Astrocyte (in vitro differentiated cells and primary cell): ENCODE measurements around the gene SLC6A1.

Experiments used
- EZH2 ChIP-seq: IDR thresholded peaks from 2 replicates; pipeline ENCODE4 v1.6.1; 2012; ENCODE audit warnings: mild to moderate bottlenecking, low read length, inconsistent platforms; ENCODE audit not compliant: insufficient read depth
- TF ChIP-seq, protein P1 (sequence below): IDR thresholded peaks from 2 replicates; pipeline ENCODE4 v1.5.1; 2011; ENCODE audit warnings: low read depth, mild to moderate bottlenecking, inconsistent platforms, low read length, moderate library complexity; ENCODE audit not compliant: insufficient read depth

GRCh38 chr3:11088831-11089230, 96.3 kb downstream of the SLC6A1 start:
- TF ChIP-seq, protein P1, sequence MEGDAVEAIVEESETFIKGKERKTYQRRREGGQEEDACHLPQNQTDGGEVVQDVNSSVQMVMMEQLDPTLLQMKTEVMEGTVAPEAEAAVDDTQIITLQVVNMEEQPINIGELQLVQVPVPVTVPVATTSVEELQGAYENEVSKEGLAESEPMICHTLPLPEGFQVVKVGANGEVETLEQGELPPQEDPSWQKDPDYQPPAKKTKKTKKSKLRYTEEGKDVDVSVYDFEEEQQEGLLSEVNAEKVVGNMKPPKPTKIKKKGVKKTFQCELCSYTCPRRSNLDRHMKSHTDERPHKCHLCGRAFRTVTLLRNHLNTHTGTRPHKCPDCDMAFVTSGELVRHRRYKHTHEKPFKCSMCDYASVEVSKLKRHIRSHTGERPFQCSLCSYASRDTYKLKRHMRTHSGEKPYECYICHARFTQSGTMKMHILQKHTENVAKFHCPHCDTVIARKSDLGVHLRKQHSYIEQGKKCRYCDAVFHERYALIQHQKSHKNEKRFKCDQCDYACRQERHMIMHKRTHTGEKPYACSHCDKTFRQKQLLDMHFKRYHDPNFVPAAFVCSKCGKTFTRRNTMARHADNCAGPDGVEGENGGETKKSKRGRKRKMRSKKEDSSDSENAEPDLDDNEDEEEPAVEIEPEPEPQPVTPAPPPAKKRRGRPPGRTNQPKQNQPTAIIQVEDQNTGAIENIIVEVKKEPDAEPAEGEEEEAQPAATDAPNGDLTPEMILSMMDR, result no peak
- no peak for TF ChIP-seq EZH2
